GM21825 (cell line): ENCODE data around the gene CDK15.
"Not testable (repeated sequence)": the region's sequence is repeated elsewhere in the genome, so short reads cannot be mapped to it uniquely, and the experiment has no call there.

Experiments used
- ATAC-seq: cut with Tn5 transposase; IDR thresholded peaks from one replicate; pipeline ENCODE4 v1.9.1; 2021; ENCODE audit warnings: mild to moderate bottlenecking, moderate library complexity; ENCODE audit not compliant: unreplicated experiment

CDK15 gene

DNA sequence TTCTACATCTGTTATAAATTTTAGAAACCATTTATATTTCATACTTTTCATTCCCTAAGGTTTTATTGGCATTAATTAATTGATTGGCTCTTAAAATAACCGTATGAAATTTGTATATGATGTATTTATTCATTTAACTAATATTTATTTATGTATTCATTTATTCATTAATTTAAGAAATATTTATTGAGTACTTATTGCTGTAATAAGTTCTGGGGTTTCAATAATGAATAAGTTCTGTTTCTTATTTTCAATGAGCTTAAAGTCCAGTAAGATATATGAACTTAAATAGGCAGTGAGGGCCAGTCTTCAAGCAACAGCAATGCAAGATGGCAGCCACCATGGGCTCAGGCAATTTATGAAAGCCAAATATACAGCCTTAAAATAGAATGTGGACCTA is 17.9 kb downstream of the CDK15 start:
- no peak for ATAC-seq

- no peak for ATAC-seq
Measured at GRCh38 chr2:201827621-201828020, 21.3 kb downstream of the CDK15 start.

DNA sequence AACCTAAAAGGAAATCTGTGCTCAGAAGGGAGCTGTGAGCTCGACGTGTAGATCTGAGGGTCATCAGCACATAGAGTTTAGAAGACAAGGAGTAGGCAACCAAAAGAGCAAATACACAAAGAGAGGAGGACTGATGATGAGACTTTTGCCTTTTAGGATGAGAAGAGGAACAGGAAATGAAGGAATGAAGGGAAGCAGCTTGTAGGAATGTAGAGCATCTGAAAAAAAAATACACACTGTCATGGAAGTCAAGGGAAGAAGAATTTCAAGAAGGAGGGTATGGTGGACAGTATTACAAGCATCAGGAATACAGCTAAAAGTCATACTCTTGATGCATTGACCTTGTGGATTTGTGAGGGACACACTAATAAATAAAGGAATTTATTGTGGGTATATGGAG is 21.9 kb downstream of the CDK15 start:
- ATAC-seq = no peak

DNA sequence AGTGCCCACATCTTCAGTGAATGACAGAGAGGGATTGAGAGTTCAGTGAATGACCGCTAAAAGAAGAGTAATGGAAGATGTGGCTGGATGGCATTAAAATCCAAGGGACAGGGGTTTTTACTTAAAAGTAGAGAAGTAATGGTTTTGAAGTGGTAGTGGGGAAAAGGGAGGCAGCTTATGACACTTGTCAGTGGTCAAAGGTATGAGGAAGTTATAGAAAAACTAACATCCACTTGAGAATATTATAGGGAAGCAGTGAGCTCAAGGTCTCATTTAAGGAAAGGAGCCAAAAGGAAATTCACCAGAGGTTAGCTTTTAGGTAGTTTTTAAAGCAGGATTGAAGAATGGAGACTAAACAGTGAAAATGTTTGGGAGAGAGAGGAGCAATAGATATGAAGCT is 24.3 kb downstream of the CDK15 start:
- no peak for ATAC-seq

DNA sequence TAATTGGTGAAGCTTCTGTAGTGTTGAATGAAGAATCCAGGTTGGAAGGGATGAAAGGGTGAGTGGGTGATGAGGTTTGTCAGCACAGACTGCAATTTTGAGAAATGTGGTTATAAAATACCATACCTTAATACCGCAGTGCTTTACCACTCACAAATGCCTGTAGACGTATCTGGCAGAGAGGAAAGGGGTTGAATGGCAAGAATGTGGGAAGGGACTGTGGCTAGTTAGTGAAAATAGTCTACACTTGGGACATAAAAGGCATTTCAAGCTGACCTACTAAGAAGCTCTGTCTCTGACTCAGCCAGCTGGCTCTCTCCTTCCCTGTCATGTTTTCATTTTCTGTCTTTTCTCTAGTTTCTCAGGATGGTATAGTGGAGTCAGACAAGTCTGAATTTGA is 25.1 kb downstream of the CDK15 start:
- ATAC-seq = no peak

DNA sequence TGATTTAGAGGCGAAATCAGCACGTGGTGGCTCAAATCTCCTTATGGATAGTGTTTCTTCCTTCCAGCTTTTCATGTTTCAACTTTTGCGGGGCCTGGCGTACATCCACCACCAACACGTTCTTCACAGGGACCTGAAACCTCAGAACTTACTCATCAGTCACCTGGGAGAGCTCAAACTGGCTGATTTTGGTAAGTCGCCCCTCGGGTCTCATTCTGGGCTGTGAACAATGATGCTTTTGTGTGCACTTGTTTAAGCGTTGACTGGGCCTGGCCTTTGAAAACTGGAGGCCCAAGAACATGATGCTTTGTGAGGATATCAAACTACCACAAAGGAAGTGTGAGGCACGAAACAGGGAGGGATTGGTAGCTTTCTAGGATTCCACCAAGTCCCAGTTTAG is 27.4 kb downstream of the CDK15 start:
- no peak for ATAC-seq

DNA sequence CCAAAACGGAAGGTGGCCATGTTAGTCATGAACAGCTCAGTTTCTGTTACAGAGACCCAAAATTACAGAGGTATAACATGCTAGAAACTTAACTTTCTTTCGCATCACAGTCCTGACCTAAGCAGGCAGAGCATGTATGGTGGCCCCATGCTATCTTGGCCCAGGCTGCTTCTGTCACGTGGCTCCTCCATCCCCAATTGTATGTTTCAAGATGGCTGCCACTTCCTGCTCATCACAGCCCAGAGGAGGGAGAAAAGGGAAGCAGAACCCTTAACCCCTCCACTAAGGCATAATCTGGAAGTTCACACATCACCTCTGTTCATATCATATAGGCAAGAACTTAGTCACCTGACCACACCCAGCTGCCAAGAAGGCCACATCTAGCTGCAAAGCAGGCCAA is 28.7 kb downstream of the CDK15 start:
- no peak for ATAC-seq

DNA sequence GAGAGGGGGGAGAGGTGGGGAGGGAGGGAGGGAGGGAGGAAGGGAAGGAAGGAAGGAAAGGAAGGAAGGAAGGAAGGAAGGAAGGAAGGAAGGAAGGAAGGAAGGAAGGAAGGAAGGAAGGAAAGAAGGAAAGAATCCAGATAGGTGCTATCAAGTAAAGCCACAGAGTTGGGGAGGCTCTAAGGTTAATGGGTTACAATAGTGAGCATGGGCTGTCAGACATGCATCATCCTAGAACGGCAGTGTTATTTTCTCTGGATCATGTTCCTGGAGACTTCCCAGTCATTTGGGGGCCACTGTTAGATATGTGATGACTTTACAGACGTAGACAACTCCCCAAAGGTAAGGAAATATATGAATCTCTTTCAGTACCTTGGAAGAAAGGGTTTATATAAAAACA is 31.1 kb downstream of the CDK15 start:
- no peak for ATAC-seq

DNA sequence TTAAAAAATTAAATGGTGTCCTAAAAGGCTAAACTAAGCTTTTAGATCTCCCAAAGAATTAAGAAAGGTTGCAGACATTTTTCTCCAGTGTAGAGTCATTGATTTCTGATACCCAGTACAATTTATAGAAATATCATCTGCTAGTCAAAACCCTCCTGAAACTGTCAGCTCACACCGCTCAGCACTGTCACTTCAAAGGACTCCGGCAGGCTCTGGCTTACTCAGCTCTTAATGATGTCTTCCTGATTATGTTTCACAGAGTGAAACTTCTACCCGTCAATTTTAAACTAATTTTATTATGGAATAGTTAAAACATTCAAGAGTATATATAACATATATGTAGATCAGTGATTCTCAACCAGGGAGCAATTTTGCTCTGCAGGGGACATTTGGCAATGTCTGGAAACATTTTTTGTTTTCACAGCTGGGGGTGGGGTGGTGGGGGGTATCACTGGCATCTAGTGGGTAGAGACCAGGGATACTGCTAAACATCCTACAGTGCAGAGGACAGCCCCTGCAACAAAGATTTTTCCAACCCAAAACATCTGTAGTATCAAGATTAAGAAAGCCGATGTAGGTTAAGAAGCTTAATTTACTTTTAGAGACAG is 31.6 kb downstream of the CDK15 start:
- ATAC-seq = no peak

- no peak for ATAC-seq
Measured at GRCh38 chr2:201839727-201840126, 33.4 kb downstream of the CDK15 start.

DNA sequence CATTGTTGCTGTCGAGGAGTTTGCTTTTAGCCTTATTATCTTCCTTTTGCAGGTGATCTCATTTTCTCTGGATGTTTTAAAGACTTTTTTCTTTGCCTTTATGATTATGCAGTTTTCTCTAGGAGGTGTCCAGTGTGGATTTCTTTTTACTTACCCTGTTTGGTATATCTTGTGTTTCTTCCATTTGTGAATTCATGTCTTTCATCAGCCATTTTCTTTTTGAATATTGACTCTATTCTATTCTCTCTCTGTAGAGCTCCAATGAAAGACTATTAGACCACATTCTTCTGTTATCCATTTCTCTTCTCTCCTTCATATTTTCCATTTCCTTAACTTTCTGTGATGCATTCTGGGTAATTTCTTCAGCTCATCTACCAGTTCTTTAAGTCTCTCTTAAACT is 34.4 kb downstream of the CDK15 start:
- ATAC-seq = no peak

- ATAC-seq = no peak
Measured at GRCh38 chr2:201842131-201842860, 36.0 kb downstream of the CDK15 start.

DNA sequence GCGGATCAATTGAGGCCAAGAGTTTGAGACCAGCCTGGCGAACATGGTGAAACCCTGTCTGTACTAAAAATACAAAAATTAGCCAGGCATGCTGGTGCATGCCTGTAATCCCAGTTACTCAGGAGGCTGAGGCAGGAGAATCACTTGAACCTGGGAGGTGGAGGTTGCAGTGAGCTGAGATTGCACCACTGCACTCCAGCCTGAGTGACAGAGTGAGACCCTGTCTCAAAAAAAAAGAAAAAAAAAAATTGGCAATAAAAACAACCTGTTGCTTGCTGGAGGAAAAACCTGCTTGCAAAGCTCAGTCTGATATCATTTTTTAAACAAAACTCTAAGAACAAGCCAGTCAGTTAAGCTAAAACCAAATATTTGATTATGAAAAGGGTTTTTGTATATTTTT is 38.6 kb downstream of the CDK15 start:
- ATAC-seq = not testable (repeated sequence)

GRCh38 chr2:201847481-201847880 is 41.1 kb downstream of the CDK15 start:
- ATAC-seq = no peak

DNA sequence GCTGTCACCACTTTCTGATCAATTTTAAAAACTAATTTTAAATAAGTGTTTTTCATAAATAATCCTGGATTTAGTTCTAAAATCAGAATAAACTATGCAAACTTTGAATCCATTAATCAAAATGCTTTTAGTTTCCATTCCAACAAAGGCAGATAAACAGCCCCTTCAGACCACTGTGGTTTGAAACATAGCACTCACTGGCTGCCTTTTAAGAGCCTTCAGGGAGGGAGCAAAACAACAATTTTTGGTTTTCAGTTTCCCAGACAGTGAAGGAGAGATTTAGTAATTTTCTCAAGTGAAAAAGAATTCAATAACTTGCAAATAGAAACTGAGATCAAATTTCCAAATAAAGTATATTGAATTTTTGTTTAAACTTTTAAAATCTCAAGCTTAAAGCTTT is 46.1 kb downstream of the CDK15 start:
- ATAC-seq = no peak

- no peak for ATAC-seq
Measured at GRCh38 chr2:201852878-201853415, 46.6 kb downstream of the CDK15 start.

GRCh38 chr2:201854221-201854801 is 48.0 kb downstream of the CDK15 start:
- no peak for ATAC-seq

DNA sequence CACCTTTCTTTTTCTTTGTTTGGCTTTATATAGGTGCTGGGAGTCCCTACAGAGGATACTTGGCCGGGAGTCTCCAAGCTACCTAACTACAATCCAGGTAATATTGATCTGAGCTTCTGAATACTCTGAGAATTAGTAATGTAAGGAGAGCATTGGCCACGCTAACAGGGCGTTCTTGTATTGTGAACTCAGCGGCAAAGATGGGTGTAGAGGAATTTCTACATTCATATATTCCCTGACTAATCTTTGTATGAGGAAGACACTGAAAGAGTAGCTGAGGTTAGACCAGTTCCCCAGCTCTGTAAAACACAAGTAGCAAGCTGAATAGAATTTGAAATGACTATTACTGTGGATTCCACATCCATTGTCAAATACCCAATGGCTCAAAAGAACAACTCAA is 48.5 kb downstream of the CDK15 start:
- ATAC-seq = no peak

- no peak for ATAC-seq
Measured at GRCh38 chr2:201855356-201855755, 49.0 kb downstream of the CDK15 start.

GRCh38 chr2:201857326-201857725 is 51.0 kb downstream of the CDK15 start:
- no peak for ATAC-seq

DNA sequence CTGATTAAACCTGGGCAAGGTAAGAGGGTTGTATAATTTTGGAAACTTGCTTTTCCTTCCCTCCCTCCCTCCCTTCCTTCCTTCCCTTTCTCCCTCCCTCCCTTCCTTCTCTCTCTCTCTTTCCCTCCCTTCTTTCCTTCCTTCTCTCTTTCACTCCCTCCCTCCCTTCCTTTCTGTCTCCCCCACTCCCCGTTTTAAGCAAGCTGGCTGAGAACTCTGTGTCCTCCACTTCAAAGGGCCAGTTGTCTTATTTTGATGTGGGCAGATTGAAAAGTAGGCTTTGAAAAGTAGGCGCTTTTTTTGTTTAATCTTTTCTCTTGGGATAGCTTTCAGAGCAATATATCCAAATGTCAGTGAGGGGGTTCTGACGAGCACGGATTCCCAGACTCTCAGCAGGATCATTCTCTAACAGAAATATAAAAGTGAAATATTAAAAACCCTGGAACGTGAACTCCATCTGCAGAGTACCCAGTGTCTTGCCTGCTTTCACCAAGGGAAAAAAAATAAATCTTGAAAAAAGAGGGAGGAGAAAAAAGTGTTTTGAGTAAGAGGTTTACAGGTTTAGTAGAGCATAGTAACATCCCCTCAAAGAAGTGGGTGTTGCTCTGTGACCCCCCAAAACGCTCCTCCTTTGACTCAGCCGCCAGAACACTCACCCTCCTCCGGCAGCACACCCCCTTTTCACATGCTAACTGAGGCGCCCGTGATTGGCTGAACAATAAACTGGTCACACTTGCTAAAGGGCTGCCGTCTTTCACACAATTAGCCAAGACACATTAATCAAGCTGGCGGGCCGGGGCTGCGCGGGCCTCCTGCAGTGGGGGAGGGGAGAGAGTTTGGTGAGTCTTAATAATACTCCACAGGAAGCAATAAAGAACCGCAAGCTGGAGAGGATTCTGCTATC is 52.2 kb downstream of the CDK15 start:
- no peak for ATAC-seq
